Measurements from ENCODE around the gene RAB23. TPM values are rescaled to one million over a fixed set of nuclear protein-coding genes. Genes with fewer than 3 reads are reported as not detected.
A peak's percentile ranks its signal among the peaks of the same experiment; 100 is the strongest.

The RAB23 gene
- polyA plus RNA-seq, 10 donors = 14.7 to 22.3 (median 18.0) TPM

DNA sequence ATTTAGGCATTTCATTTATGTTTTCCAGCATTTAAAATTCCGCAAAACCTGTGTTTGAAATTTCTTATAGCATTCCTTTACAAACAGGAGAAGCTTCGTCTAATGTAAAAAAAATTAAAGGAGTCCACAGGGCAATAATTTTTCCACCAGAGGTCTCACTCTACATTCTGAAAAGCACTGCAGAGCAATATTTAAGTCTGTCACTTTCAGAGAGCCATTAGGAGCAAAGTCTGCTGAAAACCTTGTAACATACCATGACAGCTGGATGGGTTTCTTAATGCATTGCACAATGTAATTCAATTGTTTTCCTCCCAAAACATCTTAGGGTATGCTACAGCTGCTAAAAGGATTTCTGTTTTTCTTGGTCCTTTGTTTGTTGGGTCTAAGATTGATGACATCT, 32.0 kb downstream of the RAB23 start:
- peak; percentile 27 to 55 (median 38) for DNase-seq

DNA sequence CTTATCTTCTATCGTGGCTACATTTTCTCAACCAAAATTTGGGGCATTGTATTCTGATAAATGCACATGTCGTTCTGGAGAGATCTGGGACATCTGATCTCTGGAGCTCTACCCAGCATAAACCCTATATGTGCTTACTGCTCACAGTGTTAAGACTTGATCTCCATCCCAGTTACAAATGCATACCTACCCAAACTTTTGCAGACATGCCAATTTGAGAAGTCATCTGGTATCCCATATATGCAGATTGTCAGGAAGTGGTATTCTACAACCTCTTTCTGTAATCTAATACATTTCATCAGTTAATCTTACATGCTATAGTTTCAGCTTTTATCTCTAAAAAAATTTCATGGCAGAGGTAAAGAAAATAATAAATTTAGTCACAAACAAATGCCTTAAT, 38.8 kb downstream of the RAB23 start:
- no peak for DNase-seq

DNA sequence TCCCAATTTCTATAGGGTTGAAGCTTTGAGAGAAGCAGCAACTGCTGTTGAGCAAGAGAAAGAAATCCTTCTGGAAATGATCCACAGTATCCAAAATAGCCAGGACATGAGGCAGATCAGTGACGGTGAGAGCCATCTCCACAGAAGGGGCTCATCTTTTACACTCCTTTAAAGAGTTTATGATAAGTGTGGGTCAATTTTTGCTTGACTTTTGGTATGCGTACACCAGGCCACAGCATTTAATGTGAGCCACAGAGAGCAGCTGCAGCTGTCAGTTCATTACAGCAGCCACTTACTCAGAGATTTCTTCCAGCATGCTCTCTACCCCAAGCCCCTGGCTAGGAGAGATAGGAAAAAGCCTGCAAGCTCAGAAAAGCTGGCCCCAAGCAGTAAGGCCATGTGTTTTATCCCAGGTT, 40.1 kb downstream of the RAB23 start:
- DNase-seq = peak; percentile 31 to 51 (median 43)

DNA sequence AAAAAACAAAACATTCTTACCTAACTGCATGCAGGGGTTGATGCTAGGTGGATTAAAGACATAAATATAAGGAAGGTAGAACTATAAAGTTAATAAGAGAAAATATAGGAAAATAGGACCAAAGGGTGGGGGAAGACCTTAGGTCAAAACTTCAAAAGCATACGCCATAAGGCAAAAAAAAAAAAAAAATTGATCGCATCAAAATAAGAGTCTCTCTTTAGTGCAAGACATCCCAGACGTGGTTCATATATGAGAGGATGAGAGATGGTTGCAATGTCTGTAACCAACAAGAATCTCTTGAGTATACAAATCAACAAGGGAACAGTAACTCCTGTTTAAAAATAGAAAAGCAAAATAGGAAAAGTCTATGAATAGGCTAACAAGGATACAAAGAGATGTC, 41.5 kb downstream of the RAB23 start:
- DNase-seq = no peak

DNA sequence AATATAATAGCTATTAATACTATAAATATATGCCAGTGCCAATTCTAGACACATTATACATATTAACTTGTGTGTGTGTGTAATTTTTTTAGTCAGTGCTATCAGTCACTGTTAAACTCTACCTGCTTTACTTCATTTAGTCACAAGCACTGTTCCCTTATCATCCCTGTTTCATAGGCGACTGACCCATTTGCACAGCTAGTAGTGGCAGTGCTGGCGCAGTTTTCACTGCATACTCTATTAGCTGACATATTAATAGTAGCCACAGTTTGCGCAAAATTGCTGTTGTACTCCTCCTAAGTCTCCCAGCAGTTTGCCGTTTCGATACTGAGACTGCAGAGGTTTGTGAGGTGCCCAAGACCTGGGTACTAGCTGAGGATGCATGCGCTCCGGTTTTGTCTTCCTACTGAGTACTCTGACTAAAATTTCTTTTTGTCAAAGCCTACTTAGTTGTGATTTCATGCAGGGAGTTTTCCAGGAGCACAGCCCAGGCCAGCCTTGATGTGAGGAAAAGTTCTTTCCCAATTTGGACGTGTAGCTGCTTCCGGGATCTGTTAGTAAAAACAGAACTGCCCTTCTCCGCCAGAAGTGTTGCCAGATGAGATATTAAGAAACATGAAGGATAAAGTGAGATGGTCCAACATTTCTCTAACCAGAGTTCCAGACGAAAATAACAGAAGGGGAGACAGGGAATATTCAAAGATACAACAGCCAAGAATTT, 44.4 kb downstream of the RAB23 start:
- DNase-seq = peak; percentile 62 to 91 (median 89)

DNA sequence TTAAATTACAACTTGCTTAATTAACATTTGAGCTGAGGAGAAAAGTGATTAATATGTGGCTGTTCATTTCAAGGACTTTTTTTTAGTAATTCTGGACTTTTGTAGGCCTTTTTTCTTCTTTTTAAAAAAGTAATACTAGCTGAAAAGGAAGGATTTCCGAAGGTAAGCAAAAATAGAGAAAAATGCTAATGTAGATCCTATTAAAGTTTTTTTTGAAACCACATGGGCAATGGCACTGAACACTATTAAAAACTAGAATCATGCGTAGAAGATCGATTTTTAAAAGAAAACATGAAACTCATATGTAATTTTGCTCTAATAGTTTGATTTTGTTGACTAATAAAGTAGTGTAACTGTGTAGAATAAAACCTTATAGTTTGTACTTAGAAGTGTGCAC, 47.6 kb downstream of the RAB23 start:
- no peak for DNase-seq

DNA sequence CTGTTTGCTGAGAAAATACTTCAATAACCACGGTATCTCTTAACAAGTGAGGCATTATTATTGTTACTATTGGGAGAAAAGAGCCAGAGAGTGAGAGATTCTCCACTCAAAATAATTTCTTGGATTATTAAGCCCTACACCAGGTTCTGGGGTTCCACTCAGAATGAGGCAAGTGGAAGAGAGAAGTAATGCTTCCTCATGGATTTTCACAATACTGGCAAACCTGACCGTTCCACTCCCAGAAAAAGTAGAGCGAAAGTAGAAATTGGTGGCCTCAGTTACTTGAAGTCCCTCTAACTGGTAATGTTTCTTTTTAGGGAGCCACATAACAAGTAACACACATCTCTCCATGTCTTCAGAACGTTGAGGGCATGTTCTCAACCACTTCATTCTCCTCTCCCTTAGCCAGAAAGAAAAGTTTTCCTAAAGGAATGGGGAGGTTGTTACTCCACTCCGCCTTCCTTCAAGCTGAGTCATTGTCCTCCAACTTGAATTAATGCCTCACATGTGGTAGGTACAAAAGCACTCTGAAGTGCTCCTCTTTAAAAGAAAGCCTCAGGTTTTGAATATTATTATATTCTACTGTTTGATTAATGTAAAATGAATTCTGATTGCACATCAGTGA, 48.1 kb downstream of the RAB23 start:
- peak; percentile 27 to 60 (median 45) for DNase-seq

DNA sequence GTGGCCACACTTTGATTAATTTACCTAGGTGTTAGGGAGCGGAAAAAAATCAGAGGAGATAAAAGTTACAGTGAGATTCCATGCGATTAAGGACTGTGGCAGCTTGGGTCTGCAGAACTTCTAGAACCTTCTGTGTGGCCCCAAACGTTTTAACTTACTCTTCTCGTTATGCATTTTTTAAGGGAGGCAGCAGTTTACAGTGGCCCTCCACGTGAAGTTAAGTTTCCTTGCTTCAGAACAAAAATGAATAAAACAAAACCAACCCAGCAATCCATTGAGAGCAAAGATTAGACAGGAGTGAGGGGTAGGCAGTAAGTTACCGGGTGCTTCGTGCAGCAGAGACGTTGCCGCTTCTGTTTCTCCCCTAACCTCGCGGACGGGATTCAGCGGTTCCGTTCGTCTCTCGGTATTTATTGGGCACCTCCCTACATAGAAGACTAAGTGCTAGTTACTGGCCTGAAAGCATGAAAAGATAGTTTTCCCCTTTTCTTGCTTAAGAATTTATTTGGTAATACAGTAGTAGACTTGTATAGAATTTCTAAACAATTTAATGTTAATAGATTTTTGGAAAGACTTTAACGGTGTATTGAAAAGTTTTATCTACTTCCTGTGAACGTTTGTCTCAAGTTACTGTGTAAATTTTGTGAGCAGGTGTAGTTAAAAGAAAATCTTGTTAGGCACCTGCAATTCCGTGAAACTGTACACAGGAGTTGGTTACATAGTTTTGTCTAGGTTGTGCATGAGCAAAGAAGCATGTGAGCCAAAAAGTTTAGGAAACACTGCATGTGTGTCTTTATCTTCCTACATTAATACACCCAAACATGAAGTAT, 48.8 kb downstream of the RAB23 start:
- DNase-seq = peak in 2 of 3 donors; percentile 19 to 37

DNA sequence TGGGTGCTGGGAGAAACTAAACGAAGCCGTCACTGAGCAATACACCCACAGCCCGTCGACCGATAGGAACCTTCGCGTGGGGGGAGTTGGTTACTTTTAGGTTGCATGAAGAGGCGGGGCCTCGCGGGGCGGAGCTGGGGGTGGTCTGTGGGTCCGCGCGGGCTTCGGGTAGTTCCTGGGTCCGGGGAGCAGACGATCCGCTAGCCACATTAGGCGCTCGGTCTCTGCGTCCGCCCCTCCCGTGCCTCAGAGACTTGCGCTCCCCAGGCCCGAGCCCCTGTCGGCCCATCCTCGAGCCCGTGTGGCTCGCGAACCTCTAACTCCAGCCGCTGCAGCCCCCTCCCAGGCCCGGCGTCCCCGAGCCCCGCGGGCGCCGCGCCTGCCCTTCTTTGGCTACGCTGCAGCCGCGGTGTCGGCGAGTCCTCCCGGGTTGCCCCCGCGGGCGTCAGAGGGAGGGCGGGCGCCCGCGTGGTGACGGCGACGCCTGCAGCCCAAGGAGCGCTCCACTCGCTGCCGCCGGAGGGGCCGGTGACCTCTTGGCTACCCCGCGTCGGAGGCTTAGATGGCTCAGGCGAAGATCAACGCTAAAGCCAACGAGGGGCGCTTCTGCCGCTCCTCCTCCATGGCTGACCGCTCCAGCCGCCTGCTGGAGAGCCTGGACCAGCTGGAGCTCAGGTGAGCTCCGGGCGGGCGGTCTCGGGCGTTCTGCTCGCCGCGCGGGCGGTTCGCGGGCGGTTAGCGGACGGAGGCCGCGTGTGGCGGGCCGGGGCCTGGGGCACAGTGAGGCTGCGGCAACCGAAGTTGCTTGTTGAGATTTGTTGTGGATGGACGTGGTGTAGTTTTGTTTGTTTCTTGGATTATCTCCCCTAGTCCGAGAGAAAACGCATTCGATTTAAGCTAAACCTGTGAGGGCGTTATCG, 49.7 kb downstream of the RAB23 start, which contains the start of gene BAG2:
BAG2 (plus strand) TSS at position 191 of the 920 bp plus-strand sequence; CDS start at position 563, 372 bp downstream.
- peak; percentile 86 to 95 (median 88) for DNase-seq

DNA sequence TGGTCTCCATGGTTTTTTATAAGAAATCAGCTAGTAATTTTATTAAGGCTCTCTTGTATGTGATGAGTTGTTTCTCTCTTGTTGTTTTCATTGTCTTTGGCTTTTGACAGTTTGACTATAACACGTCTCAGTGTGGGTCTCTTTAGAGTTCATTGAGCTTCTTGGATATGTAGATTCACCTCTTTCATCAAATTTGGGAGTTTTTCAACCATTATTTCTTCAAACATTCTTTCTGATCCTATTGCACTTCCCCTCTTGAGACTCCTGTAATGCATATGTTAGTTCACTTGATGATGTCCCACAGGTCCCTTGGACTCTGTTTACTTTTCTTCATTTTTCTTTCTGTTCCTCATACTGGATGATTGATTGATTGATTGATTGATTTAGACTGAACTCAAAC, 57.0 kb downstream of the RAB23 start:
- no peak for DNase-seq

DNA sequence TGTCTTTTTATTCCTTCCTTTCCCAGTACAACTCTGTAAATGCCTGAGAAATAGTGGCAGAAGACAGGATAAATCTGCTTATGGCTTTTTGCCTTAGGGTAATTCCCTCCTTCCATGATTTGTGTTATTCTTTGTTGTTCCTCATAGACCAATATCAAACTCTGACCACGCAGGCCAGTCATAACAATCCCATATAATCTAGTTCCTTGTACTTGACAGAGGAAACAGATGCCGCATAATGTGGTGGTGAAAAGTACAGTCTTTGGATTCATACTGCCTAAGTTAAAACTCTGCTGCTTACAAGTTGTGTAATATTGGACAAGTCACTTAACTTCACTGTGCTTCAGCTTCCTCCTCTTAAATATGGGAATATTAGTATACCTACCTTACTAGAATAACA, 58.2 kb downstream of the RAB23 start:
- no peak for DNase-seq

DNA sequence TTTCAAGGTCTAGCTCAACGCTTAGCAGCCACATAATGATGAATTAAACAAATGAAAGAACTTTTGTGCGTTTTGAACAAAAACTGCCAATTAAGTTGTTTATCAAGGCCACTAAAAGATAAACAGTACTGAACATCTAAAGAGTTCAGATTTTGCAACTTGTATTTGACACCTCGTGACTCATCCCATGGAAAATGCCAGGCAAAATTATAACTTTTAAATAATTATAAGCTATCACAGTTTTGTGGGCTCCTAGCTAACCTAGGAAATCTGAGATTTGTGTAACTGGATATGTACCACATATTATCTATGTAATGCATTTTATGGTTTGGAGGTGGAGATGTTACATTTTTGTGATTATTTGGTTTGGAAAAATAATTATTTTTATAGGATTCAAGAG, 59.6 kb downstream of the RAB23 start:
- no peak for DNase-seq

DNA sequence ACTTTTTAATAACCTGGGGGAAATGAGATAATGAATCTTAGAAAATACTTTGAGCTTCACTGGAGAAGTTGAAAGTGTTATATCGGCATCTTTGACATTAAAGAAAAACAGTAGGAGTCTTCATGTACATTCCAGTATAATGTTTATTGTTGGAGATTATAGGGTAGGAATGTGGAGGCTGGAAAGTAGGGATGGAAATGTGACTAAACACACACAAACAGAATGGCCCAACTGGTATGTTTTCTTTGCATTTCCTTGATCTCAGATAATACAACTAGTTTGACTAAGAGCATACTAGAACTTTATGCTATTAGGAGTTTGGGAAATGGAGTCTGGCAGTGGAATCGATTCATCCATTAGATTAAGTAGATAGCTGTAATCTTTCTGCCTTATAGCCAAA, 60.1 kb downstream of the RAB23 start:
- DNase-seq = no peak

DNA sequence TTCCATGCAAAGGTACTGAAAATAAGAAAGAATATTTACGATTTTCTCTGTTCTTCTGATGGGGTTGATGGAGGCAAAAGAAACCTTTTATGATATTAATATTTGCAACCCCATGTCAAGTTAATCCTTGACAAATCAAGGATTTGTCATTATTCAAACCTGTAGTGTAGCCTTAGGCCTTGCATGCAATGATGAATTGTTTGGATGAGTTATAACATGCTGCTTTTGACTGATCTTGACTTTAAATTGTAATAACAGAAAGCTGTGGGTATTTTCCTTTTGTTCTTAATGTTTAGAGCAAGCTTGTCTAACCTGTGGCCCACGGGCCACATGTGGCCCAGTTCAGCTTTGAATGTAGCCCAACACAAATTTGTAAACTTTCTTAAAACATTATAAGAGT, 63.0 kb downstream of the RAB23 start:
- no peak for DNase-seq

DNA sequence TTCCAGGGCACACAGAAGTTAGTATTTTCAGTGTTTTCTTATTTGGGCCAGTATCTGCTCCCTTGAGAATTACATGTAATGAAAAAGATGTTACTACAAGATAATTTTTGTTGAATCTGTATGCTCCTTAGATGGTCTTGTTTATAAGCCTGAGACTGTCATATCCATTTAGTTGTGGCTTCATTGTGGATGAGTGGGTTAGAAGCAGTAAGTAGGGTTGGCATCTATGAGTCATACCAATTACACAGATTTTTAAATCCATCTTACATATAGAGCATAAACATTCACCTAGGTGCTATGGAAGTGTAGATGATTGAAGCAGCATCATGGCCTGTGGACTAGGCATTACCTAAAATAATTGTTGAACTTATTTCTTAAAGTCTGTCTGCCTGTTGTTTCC, 63.4 kb downstream of the RAB23 start:
- DNase-seq = no peak

DNA sequence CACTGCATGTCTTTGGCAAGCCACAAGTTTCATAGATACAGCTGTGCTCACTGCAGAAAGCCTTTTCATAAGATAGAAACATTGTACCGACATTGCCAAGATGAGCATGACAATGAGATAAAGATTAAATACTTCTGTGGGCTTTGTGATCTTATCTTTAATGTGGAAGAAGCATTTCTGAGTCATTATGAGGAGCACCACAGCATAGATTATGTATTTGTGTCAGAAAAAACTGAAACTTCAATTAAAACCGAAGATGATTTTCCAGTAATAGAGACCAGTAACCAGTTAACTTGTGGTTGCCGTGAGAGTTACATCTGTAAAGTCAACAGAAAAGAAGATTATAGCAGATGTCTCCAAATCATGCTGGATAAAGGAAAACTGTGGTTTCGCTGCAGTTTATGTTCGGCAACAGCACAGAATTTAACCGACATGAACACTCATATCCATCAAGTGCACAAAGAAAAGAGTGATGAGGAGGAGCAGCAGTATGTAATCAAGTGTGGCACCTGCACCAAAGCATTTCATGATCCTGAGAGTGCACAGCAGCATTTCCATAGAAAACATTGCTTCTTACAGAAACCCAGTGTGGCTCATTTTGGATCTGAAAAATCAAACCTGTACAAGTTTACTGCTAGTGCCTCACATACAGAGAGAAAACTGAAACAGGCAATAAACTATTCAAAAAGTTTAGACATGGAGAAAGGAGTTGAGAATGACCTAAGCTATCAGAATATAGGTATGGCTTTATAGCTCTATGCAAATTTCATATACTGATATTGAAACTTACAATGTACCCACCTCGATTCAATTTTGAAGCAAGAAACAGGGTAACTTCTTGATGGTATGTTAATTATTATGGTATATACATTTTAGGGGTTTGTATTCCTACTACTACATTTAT, 73.9 kb downstream of the RAB23 start:
- DNase-seq = no peak

DNA sequence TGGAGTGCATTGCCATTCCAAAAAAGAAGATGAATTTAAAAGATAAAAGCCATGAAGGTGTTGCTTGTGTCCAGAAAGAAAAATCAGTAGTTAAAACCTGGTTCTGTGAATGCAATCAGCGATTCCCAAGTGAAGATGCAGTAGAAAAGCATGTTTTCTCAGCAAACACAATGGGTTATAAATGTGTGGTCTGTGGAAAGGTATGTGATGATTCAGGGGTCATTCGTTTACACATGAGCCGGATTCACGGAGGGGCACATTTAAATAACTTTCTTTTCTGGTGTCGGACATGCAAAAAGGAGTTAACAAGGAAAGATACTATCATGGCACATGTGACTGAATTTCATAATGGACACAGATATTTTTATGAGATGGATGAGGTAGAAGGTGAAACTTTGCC, 74.7 kb downstream of the RAB23 start:
- no peak for DNase-seq

DNA sequence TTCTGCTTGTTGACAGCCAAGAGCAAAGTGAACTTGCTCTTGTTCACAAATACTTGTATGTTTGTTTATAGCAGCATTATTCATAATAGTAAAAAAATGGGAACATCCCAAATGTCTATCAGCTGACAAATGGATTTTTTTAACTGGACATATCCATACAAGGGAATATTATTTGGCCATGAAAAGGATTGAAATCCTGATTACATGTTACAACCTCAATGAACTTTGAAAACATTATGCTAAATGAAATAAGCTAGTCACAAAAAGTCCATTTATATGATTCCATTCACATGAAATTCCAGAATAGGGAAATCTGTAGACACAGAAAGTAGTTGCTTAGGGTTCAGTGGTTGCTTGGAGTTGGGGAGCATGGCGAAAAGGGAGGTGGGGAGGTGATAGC, 78.4 kb downstream of the RAB23 start:
- DNase-seq = no peak

DNA sequence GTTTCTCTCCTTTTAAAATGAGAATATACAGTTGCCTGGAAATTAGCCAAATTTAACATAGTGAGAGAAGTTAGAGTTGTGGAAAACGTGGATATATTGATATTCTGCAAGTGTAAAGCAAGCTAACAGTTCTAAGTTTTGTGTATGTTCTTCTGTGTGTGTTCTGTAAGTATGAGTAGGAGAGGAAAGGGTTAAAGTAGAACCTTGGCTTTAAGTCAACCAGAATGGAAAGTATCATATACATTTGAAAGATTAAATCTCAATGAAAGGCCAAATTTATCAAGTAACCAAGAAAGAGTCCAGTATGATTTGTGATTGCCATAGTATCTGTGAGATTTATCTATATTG, 80.0 kb downstream of the RAB23 start:
- no peak for DNase-seq

DNA sequence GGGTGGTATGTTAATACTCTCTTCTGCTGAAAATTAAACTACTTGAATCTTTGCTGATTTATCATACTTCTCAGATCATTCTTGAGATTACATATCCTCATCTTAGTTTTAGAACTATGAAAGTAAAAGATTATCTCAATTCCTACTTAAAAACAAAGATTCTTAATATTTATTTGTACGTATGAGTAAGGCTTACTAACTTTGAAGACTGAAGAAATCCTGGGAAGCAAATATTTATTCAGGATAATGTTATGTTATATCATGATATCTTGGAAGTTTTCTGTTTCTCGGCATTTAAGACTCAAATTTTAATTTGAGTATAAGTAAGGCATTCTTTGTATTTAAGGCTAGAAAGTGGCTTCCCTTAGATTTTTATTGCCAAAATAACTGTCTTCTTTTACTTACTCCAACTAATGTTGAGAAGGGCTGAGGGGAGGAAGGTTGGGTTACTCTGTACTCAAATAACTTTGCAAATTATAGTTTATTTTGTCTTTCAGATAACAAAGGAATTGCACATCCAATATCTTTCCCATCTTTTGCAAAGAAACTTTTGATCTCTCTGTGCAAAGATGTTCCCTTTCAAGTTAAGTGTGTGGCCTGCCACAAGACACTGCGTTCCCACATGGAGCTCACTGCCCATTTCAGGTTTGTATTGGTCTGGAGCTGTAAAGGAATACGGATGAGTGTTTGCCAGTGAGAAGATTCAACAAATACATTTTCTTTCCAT, 80.5 kb downstream of the RAB23 start:
- DNase-seq = no peak
